Measurements from ENCODE around the gene XAF1.
"Not testable (repeated sequence)": the region's sequence is repeated elsewhere in the genome, so short reads cannot be mapped to it uniquely, and the experiment has no call there.

The XAF1 gene

GRCh38 chr17:6811510-6811909, 55.7 kb downstream of the XAF1 start:
- no peak for FAIRE-seq

GRCh38 chr17:6812295-6812694, 56.4 kb downstream of the XAF1 start:
- FAIRE-seq: no peak

GRCh38 chr17:6815775-6816174, 59.9 kb downstream of the XAF1 start:
- no peak for FAIRE-seq

- FAIRE-seq: not testable (repeated sequence)
Observed at GRCh38 chr17:6816368-6816767, 60.5 kb downstream of the XAF1 start.

- FAIRE-seq: no peak
Observed at GRCh38 chr17:6818938-6819337, 63.1 kb downstream of the XAF1 start.

- FAIRE-seq: no peak
Observed at GRCh38 chr17:6823011-6823442, 67.2 kb downstream of the XAF1 start.

Data from TTC549 (cell line).